ENCODE data around the gene DISP1.
A peak's percentile ranks its signal among the peaks of the same experiment; 100 is the strongest.

DISP1 gene, protein sequence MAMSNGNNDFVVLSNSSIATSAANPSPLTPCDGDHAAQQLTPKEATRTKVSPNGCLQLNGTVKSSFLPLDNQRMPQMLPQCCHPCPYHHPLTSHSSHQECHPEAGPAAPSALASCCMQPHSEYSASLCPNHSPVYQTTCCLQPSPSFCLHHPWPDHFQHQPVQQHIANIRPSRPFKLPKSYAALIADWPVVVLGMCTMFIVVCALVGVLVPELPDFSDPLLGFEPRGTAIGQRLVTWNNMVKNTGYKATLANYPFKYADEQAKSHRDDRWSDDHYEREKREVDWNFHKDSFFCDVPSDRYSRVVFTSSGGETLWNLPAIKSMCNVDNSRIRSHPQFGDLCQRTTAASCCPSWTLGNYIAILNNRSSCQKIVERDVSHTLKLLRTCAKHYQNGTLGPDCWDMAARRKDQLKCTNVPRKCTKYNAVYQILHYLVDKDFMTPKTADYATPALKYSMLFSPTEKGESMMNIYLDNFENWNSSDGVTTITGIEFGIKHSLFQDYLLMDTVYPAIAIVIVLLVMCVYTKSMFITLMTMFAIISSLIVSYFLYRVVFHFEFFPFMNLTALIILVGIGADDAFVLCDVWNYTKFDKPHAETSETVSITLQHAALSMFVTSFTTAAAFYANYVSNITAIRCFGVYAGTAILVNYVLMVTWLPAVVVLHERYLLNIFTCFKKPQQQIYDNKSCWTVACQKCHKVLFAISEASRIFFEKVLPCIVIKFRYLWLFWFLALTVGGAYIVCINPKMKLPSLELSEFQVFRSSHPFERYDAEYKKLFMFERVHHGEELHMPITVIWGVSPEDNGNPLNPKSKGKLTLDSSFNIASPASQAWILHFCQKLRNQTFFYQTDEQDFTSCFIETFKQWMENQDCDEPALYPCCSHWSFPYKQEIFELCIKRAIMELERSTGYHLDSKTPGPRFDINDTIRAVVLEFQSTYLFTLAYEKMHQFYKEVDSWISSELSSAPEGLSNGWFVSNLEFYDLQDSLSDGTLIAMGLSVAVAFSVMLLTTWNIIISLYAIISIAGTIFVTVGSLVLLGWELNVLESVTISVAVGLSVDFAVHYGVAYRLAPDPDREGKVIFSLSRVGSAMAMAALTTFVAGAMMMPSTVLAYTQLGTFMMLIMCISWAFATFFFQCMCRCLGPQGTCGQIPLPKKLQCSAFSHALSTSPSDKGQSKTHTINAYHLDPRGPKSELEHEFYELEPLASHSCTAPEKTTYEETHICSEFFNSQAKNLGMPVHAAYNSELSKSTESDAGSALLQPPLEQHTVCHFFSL (N-terminal part only)

DNA sequence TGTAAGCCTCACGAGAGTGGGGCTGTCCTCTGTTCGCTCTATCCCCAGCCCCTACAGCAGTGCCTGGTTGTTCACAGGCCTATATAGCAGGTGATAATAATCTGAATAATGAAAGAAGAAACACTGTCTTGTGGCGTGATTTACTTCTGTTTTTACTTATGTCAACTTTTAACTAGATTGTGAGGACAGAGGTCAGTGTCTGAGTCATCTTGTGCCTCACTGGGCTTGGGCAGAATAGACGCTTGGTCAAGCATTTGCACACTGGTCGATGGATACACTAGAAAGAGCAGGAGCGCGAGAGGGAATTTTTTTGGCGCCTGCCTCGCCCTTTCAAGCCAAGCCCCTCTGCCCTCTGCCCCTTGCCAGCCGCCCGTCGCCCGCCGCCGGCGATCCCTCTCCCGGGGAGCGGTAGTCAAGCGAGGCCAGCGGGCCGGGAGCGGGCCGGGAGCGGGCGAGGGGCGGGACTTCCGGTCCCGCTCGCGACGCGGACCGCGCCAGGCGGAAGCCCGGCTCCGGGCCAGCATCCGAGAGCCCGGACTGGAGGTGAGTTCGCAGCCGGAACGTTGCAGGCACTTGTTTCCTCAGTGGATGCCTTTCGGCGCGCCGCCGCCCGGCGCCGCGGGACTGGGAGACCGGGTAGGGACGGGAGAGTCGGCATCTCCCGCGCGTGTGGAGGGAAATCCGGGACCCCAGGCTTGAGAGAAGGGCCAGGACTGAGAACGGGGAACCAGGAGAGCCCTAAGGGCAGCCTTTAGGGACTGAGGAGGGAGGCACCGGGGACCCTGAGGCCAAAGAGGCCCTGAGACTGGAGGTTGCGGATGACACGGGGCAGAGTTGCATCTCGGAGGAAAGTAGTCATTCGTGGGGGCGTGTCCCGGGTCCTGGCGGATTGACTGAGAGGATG is at the start of gene DISP1:
Gene DISP1 (plus strand): TSS at position 504 of the 904 bp plus-strand sequence. CDS start 127,785 bp downstream, outside the sequence.
- peak; percentile 86 for DNase-seq (ENCODE audit: low read depth, low spot score)

DNA sequence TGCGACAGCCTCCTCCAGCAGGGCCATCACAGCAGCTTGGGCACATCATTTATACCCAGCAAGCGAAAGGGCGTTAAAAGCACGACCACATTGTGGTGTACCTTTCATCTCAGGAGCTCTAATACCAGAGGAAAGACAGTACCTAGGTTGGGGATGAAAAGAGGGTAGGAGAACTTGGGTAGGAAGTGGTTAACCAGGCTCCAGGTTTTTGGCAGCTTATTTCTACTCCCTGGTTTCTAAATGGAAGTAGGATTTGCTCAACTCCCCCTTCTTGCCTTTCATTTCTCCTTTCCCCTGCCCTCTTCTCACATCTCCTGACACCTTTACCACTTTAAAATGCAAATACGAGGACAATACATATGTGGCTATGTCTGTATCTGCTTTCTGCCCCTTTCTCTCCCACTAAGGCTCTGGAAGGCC is 47.7 kb upstream of the DISP1 start:
- no peak for DNase-seq (ENCODE audit: low read depth, low spot score)

DNA sequence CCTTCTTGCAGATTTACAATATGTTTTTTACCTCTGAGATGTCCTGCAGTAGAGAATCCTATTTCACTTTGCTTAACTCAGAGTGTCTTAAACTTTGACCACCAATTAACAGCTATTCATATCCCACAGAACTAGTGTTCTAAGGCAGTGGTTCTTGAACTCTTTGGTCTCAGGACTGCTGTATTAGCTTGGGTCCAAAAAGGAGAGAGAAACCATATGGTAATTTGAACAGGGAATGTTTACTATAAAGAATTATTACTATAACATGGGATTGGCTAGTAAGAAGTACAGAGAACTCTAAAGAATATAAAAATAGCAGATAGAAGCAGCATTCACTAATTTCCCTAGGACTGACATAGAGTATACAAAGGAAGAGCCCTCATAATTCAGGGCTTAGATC is 46.2 kb upstream of the DISP1 start:
- no peak for DNase-seq (ENCODE audit: low read depth, low spot score)

DNA sequence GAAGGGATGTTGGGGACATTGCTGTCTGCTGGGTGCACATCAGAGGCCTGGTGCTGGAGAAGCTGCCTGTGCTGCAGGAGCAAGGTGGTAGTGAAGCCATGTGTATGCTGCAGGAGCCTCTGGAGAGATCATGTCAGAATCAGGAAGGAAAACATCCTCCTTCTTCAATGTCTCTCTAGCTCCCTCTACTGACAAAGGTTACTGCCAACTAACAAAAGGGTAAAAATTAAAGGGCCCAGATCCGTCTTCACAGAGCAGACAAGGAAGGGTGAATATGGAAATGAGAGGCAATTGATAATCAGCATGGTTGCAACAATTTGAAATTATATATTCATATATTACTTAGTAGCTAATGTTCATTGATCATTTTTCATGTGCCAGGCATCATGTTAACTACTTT is 45.7 kb upstream of the DISP1 start:
- no peak for DNase-seq (ENCODE audit: low read depth, low spot score)

DNA sequence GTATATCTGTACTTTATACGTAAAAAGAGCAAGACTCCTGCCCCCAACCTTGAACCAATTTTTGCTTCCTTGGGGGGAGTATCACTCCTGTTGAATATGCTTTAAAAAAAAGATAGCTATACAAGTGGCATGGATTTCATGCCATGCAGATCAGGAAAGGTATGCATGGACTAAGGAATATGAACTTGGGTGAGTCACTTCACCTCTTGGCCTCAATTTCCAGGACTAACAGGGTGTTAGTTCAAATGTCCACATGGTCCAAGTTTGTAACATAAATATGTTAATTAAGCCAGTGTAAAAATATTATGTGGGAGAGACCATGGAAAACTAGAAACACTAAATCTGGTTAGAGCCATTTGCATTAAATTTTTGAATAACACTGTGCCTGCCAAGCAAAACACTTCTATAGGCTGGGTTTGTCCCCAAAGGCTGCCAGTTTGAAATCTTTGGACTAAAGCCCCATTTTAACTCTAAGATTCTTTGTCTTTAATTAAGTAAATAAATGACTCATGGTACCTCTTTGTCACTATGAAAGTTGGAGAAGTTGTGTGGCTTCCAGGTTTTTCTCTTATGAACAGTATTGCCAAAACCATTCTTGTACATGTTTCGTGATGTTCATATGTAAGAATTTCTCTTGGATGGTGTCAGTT is 44.7 kb upstream of the DISP1 start:
- no peak for DNase-seq (ENCODE audit: low read depth, low spot score)

DNA sequence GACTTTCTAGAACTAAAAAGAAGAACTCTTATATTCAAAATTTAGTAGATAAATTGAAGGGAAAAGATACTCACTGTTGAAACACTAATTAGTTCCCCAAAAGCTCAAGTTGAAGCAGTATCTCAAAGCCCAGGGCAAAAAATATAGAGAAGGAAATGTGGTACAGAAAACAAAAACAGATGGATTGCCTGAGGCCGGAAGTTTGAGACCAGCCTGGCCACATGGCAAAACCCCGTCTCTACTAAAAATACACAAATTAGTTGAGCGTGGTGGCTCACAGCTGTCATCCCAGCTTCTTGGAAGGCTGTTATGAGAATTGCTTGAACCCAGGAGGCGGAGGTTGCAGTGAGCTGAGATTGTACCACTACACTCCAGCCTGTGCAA is 41.9 kb upstream of the DISP1 start:
- DNase-seq (ENCODE audit: low read depth, low spot score), result no peak

DNA sequence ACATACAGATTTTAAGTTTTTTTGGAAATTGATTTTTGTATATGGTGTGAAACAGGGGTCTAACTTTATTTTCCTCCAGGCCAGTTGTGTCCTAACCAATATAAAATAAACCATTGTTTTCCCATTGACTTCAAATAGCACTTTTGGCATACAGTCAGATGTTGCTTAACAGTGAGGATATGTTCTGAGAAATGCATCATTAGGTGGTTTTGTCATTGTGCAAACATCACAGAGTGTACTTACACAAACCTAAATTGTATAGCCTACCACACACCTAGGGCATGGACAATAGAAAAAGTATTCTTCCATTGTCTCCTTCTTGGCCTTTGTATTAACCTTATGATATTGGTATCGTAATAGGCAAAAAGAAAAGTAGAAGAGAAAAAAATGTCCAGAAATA is 37.4 kb upstream of the DISP1 start:
- DNase-seq (ENCODE audit: low read depth, low spot score), result no peak

DNA sequence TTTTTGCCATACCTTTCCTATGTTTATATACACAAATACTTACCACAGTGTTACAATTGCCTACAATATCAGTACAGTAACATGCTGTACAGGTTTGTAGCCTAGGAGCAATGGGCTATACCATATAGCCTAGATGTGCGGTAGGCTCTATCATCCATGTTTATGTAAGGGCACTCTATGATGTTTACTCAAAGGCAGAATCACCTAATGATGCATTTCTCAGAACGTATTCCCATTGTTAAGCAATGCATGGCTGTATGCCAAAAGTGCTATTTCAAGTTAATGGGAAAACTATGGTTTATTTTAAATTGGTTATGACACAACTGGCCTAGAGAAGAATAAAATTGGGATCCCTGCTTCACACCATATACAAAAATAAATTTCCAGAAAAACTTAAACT is 36.9 kb upstream of the DISP1 start:
- DNase-seq (ENCODE audit: low read depth, low spot score), result no peak

DNA sequence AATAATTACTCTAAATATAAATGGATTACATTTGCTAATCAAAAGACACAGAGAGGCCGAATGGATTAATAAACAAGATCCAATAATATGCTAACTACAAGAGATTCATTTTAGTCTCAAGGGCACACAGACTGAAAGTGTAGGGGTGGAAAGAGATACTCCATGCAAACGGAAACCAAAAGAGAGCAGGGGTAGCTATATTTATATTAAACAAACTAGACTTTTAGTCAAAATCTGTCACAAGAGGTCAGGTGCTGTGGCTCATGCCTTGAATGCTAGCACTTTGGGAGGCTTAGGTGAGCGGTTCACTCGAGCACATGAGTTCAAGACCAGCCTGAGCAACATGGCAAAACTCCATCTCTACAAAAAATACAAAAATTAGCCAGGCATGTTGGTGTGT is 33.6 kb upstream of the DISP1 start:
- DNase-seq (ENCODE audit: low read depth, low spot score), result no peak

DNA sequence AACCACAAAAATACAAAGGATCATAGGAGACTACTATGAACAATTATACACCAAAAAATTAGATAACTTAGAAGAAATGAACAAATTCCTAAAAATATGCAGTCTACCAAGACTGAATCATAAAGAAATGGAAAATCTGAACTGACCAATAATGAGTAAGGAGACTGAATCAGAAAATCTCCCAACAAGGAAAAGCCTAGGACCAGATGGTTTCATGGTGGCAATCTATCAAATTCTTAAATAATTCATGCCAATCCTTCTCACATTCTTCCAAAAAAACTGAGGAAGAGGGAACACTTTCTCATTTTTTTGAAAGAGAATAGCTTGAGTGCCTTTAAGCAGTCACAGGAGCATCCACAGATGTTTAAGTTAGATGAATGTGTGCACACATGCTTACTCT is 31.8 kb upstream of the DISP1 start:
- DNase-seq (ENCODE audit: low read depth, low spot score), result no peak

DNA sequence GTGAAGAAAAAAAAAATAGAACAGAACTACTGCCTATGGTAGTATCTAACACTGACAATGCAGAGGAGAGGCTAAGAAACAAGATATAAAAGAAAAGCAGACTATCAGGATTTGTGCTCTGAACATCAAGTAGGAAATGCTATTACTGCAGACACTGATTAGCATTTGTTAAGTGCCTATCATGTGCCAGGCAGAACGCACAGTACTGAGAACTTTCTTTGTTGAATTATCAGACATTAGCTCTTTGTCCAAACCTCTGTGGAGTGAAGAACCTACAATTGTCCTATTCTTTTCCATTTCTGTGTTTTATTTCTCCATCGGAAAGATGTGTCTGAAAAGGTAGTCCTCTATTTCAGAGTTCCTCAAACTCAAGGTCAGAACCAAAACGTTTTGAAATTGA is 30.5 kb upstream of the DISP1 start:
- no peak for DNase-seq (ENCODE audit: low read depth, low spot score)

DNA sequence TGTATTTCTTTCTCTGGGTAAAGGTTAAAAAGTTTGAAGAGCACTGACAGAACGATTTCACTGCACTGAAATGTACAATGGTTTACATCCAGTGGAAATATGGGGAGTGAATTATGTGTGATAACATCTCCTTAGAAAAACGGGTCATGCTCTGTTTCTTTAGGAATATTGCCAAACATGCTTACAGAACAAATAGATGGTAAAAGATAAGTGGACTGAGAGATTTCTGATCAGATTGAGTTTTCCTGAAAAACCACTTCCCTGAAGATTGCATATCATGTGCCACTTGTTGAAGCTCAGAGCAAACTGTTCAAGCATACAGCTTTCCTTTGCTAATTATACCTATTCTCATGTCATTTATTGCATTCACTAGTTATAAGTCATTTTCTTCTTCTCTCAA is 29.9 kb upstream of the DISP1 start:
- no peak for DNase-seq (ENCODE audit: low read depth, low spot score)

DNA sequence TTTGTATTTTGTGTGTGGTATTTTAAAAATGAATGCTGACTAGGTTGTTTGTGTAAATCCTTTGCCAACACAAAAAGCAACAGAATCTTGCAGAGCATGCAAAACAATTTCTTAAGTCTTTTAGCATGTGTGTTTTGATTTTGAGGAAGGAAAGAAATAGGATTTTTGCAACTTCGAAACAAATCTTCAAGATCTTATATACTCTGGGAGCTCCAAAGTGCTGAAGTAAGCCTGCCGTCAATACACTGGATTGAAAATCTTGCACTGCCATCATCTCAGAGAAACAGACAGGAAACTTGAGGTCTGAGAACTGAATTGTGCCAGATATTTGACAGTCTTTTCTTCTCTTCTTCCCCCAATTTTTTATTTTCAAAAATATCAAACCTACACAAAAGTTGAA is 29.3 kb upstream of the DISP1 start:
- no peak for DNase-seq (ENCODE audit: low read depth, low spot score)

DNA sequence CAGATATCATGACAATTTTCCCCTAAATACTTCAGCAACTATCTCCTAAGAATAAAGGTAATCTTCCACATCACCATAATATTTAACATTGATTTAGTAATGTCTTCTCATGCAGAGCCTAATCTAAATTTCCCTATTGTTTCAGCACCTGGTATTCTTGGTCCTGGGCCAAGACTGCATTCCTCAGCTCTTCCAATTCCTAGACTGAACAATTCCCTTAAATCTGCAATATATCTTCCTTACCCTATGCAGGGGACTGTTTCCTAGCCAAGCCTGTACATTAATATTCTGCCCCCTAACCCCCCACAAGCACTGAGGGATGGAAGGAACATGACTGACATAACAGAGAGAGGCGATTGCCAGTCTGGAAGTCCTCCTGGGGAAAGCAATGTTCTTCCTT is 28.7 kb upstream of the DISP1 start:
- DNase-seq (ENCODE audit: low read depth, low spot score), result no peak

DNA sequence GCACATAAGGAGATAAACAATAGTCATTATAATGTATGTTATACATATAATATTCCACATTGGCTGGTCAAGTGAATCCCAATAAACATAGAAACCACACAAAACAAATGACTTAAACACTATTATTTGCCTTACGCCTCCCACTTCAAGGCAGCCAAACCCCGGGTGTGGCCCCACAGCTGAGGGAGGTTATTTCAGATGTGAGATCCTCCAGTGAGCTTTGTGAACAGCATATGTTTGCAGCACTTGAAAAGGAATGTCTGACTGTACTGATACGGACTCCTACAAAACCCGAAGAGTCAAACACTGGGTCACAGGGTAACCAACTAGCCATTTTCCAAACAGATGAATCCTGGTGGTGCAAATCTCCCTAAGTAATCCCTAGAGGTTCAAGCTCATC is 27.1 kb upstream of the DISP1 start:
- DNase-seq (ENCODE audit: low read depth, low spot score), result no peak

DNA sequence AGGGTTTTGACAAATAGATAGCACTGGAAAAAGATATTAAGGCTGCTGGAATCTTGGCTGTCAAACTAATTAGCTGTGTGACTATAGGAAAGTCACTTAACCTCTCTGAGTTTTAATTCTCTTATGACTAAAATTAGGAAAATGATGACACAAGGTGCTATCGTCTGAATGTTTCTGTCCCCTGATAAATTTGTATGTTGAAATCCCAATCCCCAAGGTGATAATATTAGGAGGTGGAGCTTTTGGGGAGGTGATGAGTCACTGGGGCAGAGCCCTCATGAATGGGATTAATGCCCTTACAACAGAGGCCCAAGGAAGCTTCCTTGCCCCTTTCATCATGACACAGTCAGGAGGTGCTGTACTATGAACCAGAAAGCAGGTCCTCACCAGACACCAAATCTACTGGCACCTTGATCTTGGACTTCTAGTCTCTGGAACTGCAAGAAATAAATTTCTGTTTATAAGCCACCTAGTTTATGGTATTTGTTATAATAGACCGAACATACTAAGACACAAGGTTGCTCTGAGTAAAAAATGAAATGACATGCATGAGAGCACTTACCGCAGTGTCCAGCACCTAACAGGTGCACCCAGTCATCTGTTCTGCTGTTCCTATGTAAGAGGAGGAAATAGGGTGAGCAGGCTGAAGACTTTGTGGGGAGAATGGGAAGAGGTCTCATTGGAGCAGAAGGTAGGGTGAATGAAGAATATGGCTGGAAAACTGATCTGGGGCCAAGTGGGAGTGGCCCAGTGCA is 26.3 kb upstream of the DISP1 start:
- no peak for DNase-seq (ENCODE audit: low read depth, low spot score)

DNA sequence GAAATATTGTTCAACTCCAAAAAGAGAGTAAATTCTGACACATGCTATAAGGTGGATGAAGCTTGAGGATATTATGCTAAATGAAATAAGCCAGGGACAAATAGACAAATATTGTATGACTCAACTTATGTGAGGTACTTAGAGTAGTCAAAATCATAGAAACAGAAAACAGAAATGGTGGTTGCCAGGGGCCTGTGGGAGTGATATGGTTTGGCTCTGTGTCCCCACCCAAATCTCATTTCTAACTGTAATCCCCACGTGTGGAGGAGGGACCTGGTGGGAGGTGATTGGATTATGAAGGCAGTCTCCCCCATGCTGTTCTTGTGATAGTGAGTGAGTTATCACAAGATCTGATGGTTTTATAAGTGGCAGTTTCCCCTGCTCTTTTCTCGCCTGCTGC is 24.7 kb upstream of the DISP1 start:
- no peak for DNase-seq (ENCODE audit: low read depth, low spot score)

DNA sequence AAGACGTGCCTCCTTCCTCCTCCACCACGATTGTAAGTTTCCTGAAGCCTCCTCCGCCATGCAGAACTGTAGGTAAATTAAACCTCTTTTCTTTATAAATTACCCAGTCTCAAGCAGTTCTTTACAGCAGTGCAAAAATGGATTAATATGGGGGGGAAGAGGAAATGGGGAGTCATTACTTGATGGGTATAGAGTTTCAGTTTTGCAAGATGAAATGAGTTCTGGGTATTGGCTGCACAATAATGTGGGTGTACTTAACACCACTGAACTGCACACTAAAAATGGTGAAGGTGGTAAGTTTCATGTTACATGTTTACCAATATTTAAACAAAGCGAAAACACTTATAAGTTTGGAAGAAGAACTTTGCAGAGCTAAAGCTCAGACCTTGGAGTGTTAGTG is 24.3 kb upstream of the DISP1 start:
- DNase-seq (ENCODE audit: low read depth, low spot score), result no peak

DNA sequence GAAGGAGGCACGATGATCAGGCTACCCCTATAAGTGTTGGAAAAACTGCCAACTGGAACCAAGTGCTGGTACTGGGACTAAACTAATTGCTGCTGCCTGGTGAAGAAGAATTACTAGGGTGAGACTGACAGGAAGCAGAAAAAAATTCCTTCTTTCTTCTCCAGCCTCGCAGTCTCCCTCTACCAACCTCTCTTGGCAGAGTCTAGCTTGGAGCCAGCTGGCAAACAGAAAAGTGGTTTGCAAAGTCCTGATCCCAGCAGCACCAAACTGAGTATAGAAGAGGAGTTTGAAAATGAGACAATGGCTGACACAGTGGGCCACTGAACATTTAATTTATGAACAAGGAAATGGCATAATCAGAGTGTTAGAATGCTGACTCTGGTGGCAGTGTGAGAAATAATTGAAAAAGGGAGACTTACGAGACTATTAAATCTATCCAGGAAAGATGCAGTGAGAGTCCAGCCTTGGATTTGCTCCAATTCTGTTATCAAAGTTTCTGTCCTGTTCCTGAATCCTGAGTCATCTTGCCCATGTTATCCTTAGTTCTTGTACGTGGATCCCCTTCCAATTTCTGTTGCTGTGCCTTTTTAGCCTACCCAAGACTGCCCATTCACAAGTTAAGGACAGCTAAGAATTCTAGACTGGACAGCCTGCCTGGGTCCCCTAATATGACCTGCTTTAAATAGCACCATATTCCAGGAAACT is 23.7 kb upstream of the DISP1 start:
- no peak for DNase-seq (ENCODE audit: low read depth, low spot score)

Data from ELF-1 (cell line).